Nephron progenitor cell (in vitro differentiated cells): Measurements from ENCODE around the gene HAX1.
"Not testable (repeated sequence)": the region's sequence is repeated elsewhere in the genome, so short reads cannot be mapped to it uniquely, and the experiment has no call there.

Source experiments
- DNase-seq: peaks from one replicate; pipeline ENCODE4 v3.0.0; 2021
- H3K27ac Mint-ChIP-seq: 2 replicates; pipeline ENCODE4 v1.8.0; 2021; ENCODE audit warnings: mild to moderate bottlenecking, moderate library complexity, mixed read lengths
- H3K27me3 Mint-ChIP-seq: 2 replicates; pipeline ENCODE4 v1.8.0; 2021; ENCODE audit warnings: mild to moderate bottlenecking, low read depth, mixed read lengths; ENCODE audit not compliant: poor library complexity
- H3K36me3 Mint-ChIP-seq: 2 replicates; pipeline ENCODE4 v1.8.0; 2021; ENCODE audit warnings: low read depth, mixed read lengths
- H3K4me1 Mint-ChIP-seq: 2 replicates; pipeline ENCODE4 v1.8.0; 2021; ENCODE audit warnings: mixed read lengths
- H3K4me3 Mint-ChIP-seq: 2 replicates; pipeline ENCODE4 v1.8.0; 2021; ENCODE audit warnings: mild to moderate bottlenecking, moderate library complexity, mixed read lengths
- H3K9me3 Mint-ChIP-seq: 2 replicates; pipeline ENCODE4 v1.8.0; 2021; ENCODE audit warnings: mild to moderate bottlenecking, moderate library complexity, mixed read lengths
- TF ChIP-seq, protein P1 (sequence below): fragments of 200-600 bp; sonication (generic); IDR thresholded peaks from 2 replicates; pipeline ENCODE4 v1.5.0; 2021; ENCODE audit warnings: antibody characterized with exemption

HAX1 gene

DNA sequence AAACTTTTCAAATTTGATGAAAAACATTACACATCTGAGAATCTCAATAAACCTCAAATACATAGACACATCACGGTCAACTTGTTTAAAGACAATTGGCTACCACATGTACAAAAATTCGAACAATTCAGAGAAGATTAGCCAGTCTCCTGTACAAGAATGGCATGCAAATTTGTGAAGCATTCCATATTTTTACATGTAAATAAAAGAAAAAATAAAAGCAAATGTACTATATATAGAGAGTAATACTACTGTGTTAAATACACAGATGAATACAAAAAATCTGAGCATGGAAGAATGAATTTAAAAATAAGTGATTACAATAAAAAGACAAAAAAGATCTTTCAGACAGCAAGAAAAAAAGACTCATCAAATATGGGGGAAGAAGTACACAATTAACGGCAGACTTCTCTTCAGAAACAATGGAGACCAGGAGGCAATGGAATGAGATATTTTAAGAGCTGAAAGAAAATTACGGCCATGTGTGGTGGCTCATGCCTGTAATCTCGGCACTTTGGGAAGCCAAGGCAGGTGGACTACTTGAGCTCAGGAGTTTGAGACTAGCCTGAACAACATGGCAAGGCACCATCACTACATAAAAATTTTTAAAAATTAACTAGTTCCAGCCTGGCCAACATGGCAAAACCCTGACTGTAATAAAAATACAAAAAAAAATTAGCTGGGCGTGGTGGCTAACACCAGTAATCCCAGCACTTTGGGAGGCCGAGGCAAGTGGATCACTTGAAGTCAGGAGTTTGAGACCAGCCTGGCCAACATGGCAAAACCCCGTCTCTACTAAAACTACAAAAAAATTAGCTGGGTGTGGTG, 23.2 kb downstream of the HAX1 start:
- DNase-seq: no peak
- Mint-ChIP-seq H3K4me1 (no peaks in the 10 kb centered on the region), H3K27ac (no peak overlapping the region), H3K36me3 (peaks cover 11% of the 10 kb centered on the region), H3K4me3 (no peak overlapping the region), H3K9me3 (peaks cover 48% of the 10 kb centered on the region), H3K27me3 (peaks cover 15% of the 10 kb centered on the region)
- TF ChIP-seq, protein P1, sequence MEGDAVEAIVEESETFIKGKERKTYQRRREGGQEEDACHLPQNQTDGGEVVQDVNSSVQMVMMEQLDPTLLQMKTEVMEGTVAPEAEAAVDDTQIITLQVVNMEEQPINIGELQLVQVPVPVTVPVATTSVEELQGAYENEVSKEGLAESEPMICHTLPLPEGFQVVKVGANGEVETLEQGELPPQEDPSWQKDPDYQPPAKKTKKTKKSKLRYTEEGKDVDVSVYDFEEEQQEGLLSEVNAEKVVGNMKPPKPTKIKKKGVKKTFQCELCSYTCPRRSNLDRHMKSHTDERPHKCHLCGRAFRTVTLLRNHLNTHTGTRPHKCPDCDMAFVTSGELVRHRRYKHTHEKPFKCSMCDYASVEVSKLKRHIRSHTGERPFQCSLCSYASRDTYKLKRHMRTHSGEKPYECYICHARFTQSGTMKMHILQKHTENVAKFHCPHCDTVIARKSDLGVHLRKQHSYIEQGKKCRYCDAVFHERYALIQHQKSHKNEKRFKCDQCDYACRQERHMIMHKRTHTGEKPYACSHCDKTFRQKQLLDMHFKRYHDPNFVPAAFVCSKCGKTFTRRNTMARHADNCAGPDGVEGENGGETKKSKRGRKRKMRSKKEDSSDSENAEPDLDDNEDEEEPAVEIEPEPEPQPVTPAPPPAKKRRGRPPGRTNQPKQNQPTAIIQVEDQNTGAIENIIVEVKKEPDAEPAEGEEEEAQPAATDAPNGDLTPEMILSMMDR: no peak

DNA sequence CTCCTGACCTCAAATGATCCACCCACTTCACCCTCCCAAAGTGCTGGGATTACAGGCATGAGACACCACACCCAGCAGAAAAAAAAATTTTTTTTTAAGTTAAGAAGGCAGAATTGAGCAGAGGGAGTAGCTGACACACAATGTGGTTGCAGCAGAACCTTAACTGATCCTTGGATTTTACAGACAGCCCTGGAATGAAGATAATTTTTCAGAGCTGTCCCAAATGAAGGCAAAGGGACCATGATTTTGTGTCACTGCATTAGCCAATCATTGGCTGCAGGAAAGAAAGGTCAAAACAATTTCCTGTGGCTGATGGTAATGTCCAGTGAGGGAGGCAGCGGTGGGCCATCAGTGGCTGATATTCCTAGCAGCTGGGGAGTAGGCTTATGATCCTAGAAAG, 29.2 kb downstream of the HAX1 start:
- no peak for DNase-seq
- peaks cover 14% of the 10 kb centered on the region for H3K9me3 Mint-ChIP-seq
- H3K36me3 Mint-ChIP-seq: no peaks in the 10 kb centered on the region
- no peaks in the 10 kb centered on the region for H3K4me1 Mint-ChIP-seq
- no peak overlapping the region for H3K27ac Mint-ChIP-seq
- TF ChIP-seq, protein P1: no peak
- no peak overlapping the region for H3K4me3 Mint-ChIP-seq
- peaks cover 4% of the 10 kb centered on the region for H3K27me3 Mint-ChIP-seq

DNA sequence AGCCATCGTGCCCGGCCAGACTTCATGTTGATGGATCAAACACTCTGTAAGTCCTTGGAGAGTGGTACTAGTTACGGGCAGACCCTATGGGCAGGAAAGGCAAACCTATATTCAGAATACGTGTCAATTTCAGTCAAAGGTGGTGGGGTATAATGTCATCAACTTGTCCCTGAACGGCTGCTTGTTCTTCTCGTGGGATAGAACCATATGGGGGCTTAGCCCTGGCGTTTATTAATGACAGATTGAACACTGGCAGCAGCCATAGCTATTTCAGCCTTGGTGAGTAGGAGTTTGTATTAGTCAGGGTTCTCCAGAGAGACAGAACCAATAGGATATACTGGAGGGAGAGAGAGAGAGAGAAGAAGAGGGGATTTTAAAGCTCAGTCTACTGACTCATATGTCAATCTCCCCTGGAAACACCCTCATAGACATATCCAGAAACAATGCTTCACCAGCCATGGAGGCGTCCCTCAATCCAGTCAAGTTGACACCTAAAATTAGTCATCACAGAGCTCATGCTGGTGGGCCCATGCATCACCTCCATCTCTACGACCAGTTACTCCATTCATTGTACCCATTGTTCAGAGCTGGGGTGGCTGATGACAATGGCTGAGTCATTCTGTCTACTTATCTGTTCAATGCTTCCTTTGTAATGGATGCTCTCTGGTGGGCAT, 32.4 kb downstream of the HAX1 start:
- H3K9me3 Mint-ChIP-seq: peaks cover 22% of the 10 kb centered on the region
- TF ChIP-seq, protein P1: no peak
- H3K27me3 Mint-ChIP-seq: peaks cover 6% of the 10 kb centered on the region
- no peak for DNase-seq
- H3K4me3 Mint-ChIP-seq: no peak overlapping the region
- H3K27ac Mint-ChIP-seq: no peak overlapping the region
- no peaks in the 10 kb centered on the region for H3K4me1 Mint-ChIP-seq
- H3K36me3 Mint-ChIP-seq: no peaks in the 10 kb centered on the region

DNA sequence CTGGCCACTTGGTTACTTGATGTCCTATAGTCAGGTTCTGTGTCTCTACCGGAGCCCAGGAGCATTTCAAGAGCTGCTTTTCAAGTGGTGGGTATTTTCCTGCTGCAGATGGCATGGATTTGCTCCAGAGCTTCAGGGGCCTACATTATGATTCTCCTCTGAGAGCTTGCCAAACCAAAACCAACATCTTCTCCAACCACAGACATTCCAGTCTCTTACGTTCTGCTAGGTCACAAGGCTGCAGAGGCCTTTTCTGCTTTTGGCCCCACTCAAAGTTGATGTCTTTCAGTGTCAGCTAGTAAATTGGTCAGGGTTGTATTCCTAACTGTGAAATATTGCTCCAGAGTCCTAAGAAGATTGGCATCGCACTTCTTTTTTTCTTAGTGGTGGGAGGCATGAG, 33.7 kb downstream of the HAX1 start:
- H3K36me3 Mint-ChIP-seq: no peaks in the 10 kb centered on the region
- no peaks in the 10 kb centered on the region for H3K4me1 Mint-ChIP-seq
- TF ChIP-seq, protein P1: no peak
- no peak for DNase-seq
- H3K9me3 Mint-ChIP-seq: peaks cover 24% of the 10 kb centered on the region
- H3K27ac Mint-ChIP-seq: no peak overlapping the region
- peaks cover 8% of the 10 kb centered on the region for H3K27me3 Mint-ChIP-seq
- H3K4me3 Mint-ChIP-seq: no peak overlapping the region

DNA sequence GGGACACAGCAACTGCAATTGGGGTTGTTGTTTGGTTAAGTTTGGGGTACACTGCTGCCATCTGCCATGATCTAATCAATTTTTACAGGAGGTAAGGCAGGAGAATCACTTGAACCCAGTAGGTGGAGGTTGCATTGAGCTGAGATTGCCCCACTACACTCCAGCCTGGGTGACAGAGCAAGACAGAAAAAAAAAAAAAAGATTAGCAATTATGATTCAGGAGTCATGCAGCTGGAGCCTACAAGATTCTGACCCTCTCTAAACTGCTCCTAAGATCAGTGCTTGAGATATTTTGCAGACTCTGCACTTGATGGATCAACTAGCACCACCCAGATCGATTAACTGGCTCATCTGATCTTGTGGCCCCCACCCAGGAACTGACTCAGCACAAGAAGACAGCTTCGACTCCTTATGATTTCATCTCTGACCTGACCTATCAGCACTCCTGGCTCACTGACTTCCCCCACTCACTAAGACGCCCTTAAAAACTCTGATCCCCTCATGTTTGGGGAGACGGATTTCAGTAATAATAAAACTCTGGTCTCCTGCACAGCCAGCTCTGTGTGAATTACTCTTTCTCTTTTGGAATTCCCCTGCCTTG, 35.3 kb downstream of the HAX1 start:
- Mint-ChIP-seq H3K9me3 (peaks cover 24% of the 10 kb centered on the region), H3K27me3 (peaks cover 16% of the 10 kb centered on the region)
- H3K36me3 Mint-ChIP-seq, H3K27ac Mint-ChIP-seq, DNase-seq, H3K4me3 Mint-ChIP-seq, H3K4me1 Mint-ChIP-seq: not testable (repeated sequence)

DNA sequence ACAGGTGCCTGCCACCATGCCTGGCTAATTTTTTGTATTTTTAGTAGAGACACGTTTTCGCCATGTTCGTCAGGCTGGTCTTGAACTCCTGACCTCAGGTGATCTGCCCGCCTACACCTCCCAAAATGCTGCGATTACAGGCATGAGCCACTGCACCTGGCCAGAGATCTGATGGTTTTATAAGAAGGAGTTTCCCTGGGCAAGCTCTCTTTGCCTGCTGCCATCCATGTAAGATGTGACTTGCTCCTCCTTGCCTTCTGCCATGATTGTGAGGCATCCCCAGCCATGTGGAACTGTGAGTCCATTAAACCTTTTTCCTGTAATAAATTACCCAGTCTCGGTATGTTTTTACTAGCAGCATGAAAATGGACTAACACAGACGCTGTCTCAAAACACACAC, 36.7 kb downstream of the HAX1 start:
- H3K36me3 Mint-ChIP-seq, H3K27ac Mint-ChIP-seq, H3K4me3 Mint-ChIP-seq, DNase-seq, H3K4me1 Mint-ChIP-seq: not testable (repeated sequence)
- peaks cover 22% of the 10 kb centered on the region for H3K27me3 Mint-ChIP-seq
- peaks cover 24% of the 10 kb centered on the region for H3K9me3 Mint-ChIP-seq

DNA sequence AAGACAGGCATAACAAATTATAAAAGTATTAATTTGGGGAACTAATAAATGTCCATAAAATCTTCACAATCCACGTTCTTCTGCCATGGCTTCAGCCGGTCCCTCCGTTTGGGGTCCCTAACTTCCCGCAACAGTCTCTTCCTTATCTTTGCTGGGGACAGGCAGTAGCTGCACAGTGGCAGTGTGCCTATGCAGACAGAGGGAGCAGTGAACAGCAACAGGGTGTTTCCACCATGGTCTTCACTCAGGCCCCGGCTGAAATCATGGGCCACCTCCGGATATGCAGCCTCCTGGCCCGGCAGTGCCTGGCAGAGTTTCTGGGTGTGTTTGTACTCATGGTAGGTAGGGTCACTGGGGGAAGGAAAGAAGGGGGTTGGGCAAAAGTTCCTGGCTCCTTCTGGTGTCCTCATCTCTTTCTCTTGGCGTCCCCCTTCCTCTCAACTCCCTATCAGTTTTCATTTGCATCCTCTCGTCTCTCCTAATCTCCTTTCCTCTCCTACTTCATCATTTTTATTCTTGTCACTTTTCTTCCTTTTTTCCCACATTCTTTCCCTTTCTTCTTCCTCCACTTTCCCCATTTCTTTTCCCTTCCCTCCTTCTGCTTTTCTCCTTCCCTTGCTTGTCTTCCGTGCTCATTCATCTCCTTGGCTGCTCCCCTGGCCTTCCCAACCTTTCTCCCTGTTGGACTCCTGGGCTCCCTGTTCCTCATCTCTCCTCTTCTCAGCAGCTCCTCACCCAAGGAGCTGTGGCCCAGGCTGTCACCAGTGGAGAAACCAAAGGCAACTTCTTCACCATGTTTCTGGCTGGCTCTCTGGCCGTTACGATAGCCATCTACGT, 40.0 kb downstream of the HAX1 start:
- H3K4me1 Mint-ChIP-seq, H3K36me3 Mint-ChIP-seq, H3K4me3 Mint-ChIP-seq, DNase-seq: not testable (repeated sequence)
- H3K9me3 Mint-ChIP-seq: peaks cover 46% of the 10 kb centered on the region
- peaks cover 31% of the 10 kb centered on the region for H3K27me3 Mint-ChIP-seq
- H3K27ac Mint-ChIP-seq: peak overlapping the region; percentile 75
